Activated CD4-positive, alpha-beta memory T cell treated with anti-CD3 and anti-CD28 coated beads for 36 hours (primary cell): Measurements from ENCODE around the gene MYO15B. TPM values are rescaled to one million over a fixed set of nuclear protein-coding genes. Genes with fewer than 3 reads are reported as not detected.

Experiments
- CTCF ChIA-PET: fragments of 350-600 bp; sonication (Branson Sonifier 250); formaldehyde crosslinking; loops from one replicate; lab custom pipeline; 2021; ENCODE audit warnings: antibody characterized with exemption, inconsistent platforms; lab: Charles Lee
- POLR2A ChIA-PET: fragments of 350-600 bp; sonication (Branson Sonifier 250); formaldehyde crosslinking; loops from one replicate; lab custom pipeline; 2021; ENCODE audit warnings: antibody characterized with exemption; lab: Charles Lee
- DNase-seq: peaks from one replicate; pipeline ENCODE4 v3.0.0-alpha.2; 2020
- H3K27ac Mint-ChIP-seq: one replicate; pipeline ENCODE4 v1.8.0; 2021; ENCODE audit warnings: mixed read lengths
- H3K27me3 Mint-ChIP-seq: one replicate; pipeline ENCODE4 v1.8.0; 2021; ENCODE audit warnings: mixed read lengths
- H3K36me3 Mint-ChIP-seq: one replicate; pipeline ENCODE4 v1.8.0; 2021; ENCODE audit warnings: mixed read lengths
- H3K4me1 Mint-ChIP-seq: one replicate; pipeline ENCODE4 v1.8.0; 2021; ENCODE audit warnings: low read depth, mixed read lengths
- H3K4me3 Mint-ChIP-seq: one replicate; pipeline ENCODE4 v1.8.0; 2021; ENCODE audit warnings: mild to moderate bottlenecking, mixed read lengths
- H3K9me3 Mint-ChIP-seq: one replicate; pipeline ENCODE4 v1.8.0; 2021; ENCODE audit warnings: mixed read lengths
- intact Hi-C: fragments of 100-400 bp; cut with micrococcal nuclease; formaldehyde crosslinking; loops from one replicate; pipeline ENCODE4 v1.15.1; 2023
- total RNA-seq, 2 experiments: library from RNA; stranded (reverse); gene quantifications; one replicate each; pipeline ENCODE4 v1.2.3, GENCODE V29; 2021

MYO15B gene
- total RNA-seq, 2 experiments from 2014 or later = 16.8 to 20.5 TPM

DNA sequence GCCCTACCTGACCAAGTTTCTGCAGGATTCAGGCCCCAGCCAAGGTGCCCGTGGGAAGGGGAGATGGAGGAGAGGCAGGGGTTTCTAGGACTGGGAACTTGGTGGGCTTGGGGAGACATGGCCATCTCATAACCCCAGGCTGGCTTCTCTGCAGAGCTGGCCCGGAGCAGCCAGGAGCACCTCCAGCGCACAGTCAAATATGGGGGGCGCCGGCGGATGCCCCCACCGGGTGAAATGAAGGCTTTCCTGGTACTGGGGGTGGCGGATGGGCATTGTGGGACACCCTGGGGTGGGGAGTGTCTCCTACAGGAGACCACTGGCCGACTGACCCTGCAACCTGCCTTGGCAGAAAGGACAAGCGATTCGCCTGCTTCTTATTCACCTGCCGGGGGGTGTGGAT lies 36.4 kb downstream of the MYO15B start:
- intact Hi-C loops = no loop called here
- ChIA-PET POLR2A (no interaction called here), CTCF (interaction anchor here (0.8 to 7.0 kb wide), 2 partner anchors 10 to 206 kb away, joined by 4 to 60 read pairs; partner anchors contain the start of gene SMIM5)

DNA sequence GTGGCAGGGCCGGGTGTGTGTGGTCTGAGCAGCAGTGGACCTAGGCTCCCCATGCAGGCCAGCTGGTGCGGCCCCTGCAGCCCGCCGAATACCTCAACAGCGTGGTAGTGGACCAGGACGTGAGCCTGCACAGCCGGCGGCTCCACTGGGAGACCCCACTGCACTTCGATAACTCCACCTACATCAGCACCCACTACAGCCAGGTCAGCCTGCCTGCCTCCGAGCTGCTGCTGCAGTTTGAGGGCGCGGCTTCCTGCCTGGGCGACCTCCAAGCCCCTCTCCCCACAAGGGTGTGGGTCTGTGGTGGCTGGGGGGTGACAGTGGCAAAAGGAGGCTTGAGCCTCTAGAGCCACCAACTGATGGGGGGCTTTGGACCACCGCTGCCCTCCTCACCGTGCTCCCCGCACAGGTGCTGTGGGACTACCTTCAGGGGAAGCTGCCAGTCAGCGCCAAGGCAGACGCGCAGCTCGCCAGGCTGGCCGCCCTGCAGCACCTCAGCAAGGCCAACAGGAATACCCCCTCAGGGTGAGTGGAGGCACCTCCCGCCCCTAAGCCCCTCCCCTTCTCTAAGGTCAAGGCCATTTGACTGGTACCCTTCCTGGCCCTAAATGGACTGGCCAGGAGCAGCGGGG lies 37.2 kb downstream of the MYO15B start:
- POLR2A ChIA-PET = interaction anchor here (1.3 kb wide), 1 partner anchor 17 kb away, joined by 3 read pairs; no protein-coding TSS in a partner anchor
- CTCF ChIA-PET = interaction anchor here (1.2 to 7.0 kb wide), 6 partner anchors 8 to 129 kb away, joined by 5 to 60 read pairs (median 6); partner anchors contain the start of gene SMIM5

More for the DNA sequence above, 36.4 kb downstream of the MYO15B start:
- H3K36me3 Mint-ChIP-seq = no peaks in the 10 kb centered on the region
- H3K4me1 Mint-ChIP-seq = no peaks in the 10 kb centered on the region
- DNase-seq = no peak
- no peak overlapping the region for H3K27ac Mint-ChIP-seq
- H3K9me3 Mint-ChIP-seq = no peaks in the 10 kb centered on the region
- no peaks in the 10 kb centered on the region for H3K27me3 Mint-ChIP-seq
- H3K4me3 Mint-ChIP-seq = no peak overlapping the region

DNA sequence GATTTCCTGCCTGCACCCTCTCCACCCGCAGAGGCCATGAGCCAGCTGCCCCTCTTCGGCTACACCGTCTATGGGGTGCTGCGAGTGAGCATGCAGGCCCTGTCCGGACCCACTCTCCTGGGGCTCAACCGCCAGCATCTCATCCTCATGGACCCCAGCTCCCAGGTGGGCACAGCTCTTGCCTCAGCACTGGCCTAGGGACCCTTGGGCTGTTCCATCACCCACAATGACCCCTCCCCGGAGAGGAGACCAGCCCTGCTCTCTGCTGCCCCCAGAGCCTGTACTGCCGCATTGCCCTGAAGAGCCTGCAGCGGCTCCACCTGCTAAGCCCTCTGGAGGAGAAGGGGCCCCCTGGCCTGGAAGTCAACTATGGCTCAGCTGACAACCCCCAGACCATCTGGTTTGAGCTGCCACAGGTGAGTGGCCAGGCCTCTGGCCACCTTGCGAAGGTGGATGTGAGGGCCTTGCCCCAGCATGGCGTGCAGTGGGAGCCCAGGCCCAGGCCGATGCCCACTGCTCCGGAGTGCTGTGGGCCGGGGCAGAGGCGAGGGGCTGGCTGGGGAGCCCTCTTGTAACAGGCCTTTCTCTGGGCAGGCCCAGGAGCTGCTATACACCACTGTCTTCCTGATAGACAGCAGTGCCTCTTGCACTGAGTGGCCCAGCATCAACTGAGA lies 38.4 kb downstream of the MYO15B start:
- Mint-ChIP-seq H3K4me1 (no peaks in the 10 kb centered on the region), H3K4me3 (no peak overlapping the region), H3K27ac (no peak overlapping the region), H3K36me3 (no peaks in the 10 kb centered on the region), H3K9me3 (no peaks in the 10 kb centered on the region), H3K27me3 (no peaks in the 10 kb centered on the region)
- intact Hi-C loops = no loop called here
- DNase-seq = peak; percentile 27
- CTCF ChIA-PET = interaction anchor here (0.7 to 7.0 kb wide), 9 partner anchors 8 to 127 kb away, joined by 3 to 60 read pairs (median 5); partner anchors contain the start of gene SMIM5
- POLR2A ChIA-PET = interaction anchor here (1.3 kb wide), 1 partner anchor 16 kb away, joined by 3 read pairs; no protein-coding TSS in a partner anchor

More for the DNA sequence above, 37.2 kb downstream of the MYO15B start:
- Mint-ChIP-seq H3K4me1 (no peaks in the 10 kb centered on the region), H3K36me3 (no peaks in the 10 kb centered on the region), H3K27ac (no peak overlapping the region), H3K4me3 (no peak overlapping the region), H3K27me3 (no peaks in the 10 kb centered on the region), H3K9me3 (no peaks in the 10 kb centered on the region)
- intact Hi-C loops = no loop called here
- no peak for DNase-seq

DNA sequence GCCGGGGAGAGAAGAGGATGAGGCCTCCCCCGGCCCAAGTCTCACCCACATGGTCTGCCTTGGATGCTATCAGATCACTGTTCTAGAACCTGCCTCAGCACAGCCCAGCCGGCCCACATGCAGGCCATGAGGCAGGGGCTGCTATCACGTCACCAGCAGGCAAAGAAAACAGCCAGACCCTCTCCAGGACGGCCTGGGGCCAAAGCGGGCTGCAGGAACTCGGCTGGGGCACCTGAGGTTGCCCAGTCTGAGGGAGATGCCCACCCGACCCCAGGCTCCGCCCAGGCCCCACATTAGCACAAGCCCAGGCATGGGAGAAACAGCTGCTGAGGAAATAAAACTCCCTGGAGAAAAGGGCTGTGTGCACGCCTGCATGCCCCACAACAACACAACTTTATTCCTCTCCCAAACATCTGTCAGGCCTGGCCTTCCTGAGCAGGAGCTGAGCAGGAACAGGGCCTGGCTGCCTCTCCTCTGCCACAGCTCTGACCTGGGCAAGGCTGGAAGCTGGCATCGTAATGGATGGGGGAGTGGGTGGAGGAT lies 39.0 kb downstream of the MYO15B start:
- POLR2A ChIA-PET = no interaction called here
- Mint-ChIP-seq H3K4me3 (no peak overlapping the region), H3K9me3 (no peaks in the 10 kb centered on the region), H3K36me3 (no peaks in the 10 kb centered on the region), H3K27me3 (no peaks in the 10 kb centered on the region), H3K27ac (no peak overlapping the region), H3K4me1 (no peaks in the 10 kb centered on the region)
- CTCF ChIA-PET = interaction anchor here (0.8 to 1.9 kb wide), 5 partner anchors 10 to 127 kb away, joined by 3 to 5 read pairs (median 5); no protein-coding TSS in a partner anchor
- intact Hi-C loops = no loop called here
- DNase-seq = no peak

DNA sequence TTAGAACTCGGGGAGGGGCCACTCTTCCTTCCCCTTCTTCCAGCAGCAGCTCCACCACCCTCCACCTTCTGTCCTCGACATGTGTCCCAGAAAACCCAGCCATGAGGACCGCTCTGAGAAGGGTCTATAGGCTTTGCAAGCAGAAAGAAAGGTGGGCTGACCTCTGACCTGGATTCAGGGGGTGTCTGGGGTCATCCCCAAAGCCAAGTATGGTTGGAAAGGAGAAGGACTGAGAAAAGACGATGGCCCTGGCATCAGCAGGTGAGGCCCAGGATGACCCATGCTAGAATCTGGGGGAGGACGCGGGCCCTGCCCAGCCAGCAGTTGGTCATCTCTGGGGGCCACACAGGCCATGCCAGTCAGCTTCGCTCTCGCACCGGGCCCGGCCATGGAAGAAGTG lies 39.5 kb downstream of the MYO15B start:
- Mint-ChIP-seq H3K27ac (no peak overlapping the region), H3K4me3 (no peak overlapping the region), H3K36me3 (no peaks in the 10 kb centered on the region), H3K27me3 (no peaks in the 10 kb centered on the region), H3K9me3 (no peaks in the 10 kb centered on the region), H3K4me1 (no peaks in the 10 kb centered on the region)
- DNase-seq = no peak
- POLR2A ChIA-PET = no interaction called here
- CTCF ChIA-PET = interaction anchor here (0.8 to 1.5 kb wide), 2 partner anchors 120 to 126 kb away, joined by 3 read pairs; no protein-coding TSS in a partner anchor
- intact Hi-C loops = no loop called here

DNA sequence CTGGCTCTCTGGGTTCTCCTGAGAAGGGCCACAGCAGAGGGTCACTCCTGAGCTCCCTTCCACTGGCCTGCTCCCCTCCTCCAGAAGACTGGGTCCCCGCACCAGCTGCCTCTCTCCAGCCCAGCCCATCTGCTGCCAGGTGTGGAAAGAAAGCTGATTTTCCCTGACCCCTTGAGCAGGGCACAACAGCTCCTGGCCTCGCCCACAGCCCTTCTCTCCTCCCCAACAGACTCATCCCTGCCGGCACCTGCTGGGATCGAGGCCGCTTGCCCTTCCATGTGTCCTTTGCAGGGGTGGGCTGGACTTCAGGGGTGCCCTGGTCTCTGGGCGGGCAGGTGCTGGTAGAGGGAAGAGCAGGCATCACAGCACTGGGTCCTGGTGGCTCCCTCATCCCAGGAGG lies 40.8 kb downstream of the MYO15B start:
- DNase-seq = no peak
- H3K36me3 Mint-ChIP-seq = no peaks in the 10 kb centered on the region
- H3K4me3 Mint-ChIP-seq = no peak overlapping the region
- H3K9me3 Mint-ChIP-seq = no peaks in the 10 kb centered on the region
- no peak overlapping the region for H3K27ac Mint-ChIP-seq
- CTCF ChIA-PET = interaction anchor here (0.8 to 19.5 kb wide), 2 partner anchors 9 to 121 kb away, joined by 3 to 438 read pairs; no protein-coding TSS in a partner anchor
- H3K27me3 Mint-ChIP-seq = no peaks in the 10 kb centered on the region
- POLR2A ChIA-PET = no interaction called here
- H3K4me1 Mint-ChIP-seq = no peaks in the 10 kb centered on the region
- intact Hi-C loops = no loop called here

DNA sequence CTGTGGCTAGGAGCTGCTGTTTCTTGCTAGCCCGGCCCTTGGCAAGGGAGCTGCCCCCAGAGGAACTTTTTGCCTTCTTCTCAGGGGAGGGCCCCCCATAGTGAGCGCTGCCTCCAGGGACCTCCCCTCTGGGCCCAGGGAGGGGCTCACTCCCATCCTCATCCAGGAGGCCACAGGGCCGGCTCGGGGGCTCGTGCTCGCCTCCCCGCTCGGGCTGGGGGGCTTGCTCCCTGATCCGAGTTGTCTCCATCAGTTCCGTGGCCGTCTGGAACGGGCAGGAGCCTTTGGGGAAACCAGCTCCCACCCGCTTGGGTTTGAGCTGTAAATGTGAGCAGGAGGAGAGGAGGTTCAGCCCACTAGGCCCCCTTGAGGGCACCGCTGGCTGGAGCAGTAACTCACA lies 41.6 kb downstream of the MYO15B start:
- POLR2A ChIA-PET = interaction anchor here (0.9 kb wide), 1 partner anchor 39 kb away, joined by 3 read pairs; no protein-coding TSS in a partner anchor
- intact Hi-C loops = no loop called here

DNA sequence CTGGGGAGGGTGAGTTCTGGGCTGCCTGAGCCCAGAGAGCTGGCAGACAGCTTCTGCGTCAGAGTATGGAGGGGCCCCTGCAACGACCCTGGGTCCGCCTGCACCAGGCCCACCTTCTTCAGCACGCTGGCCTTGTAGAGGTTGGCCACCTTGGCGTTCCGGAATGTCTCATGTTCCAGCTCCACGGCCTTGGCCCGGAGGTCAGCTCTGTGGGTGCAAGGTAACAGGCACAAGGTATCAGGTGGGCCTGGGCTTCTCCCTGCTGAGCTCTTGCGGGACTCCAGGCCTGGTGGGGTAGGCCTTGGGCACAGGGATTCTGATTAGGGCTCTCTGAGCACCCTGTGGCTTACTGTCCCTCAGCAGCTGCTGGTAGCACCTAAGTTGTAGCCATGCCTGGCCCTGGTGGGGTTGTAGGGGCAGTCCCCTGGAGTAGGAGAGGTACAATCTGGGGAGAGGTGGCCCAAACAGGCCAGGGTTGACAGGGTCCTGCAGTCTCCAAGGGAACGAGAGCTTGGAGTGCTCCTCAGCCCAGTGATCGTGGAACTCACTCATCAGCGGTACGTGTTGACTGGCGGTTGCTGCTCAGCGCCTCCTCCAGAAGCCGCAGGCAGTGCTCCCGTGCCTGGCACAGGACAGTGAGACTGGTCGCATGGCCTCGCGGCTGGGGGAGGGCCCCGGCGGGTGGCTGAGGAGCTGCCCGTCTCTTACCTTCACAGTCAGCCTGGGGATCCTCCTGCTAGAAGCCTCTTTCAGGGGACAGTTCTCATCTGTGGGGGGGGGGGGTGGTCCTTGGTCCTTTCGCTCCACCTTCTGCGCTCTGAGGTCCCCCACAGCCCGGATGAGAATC lies 42.7 kb downstream of the MYO15B start:
- CTCF ChIA-PET = interaction anchor here (1.0 to 19.5 kb wide), 6 partner anchors 11 to 119 kb away, joined by 3 to 438 read pairs (median 5); partner anchors contain the start of genes RECQL5 and SAP30BP
- Mint-ChIP-seq H3K27ac (no peak overlapping the region), H3K4me3 (no peak overlapping the region), H3K4me1 (no peaks in the 10 kb centered on the region), H3K36me3 (no peaks in the 10 kb centered on the region), H3K27me3 (no peaks in the 10 kb centered on the region), H3K9me3 (no peaks in the 10 kb centered on the region)
- intact Hi-C loops = no loop called here
- POLR2A ChIA-PET = interaction anchor here (0.9 kb wide), 1 partner anchor 40 kb away, joined by 3 read pairs; no protein-coding TSS in a partner anchor
- no peak for DNase-seq

More for the DNA sequence above, 41.6 kb downstream of the MYO15B start:
- Mint-ChIP-seq H3K4me3 (no peak overlapping the region), H3K27ac (no peak overlapping the region), H3K36me3 (no peaks in the 10 kb centered on the region), H3K4me1 (no peaks in the 10 kb centered on the region), H3K9me3 (no peaks in the 10 kb centered on the region), H3K27me3 (no peaks in the 10 kb centered on the region)
- CTCF ChIA-PET = interaction anchor here (1.0 to 19.5 kb wide), 3 partner anchors 10 to 120 kb away, joined by 3 to 438 read pairs (median 6); partner anchors contain the start of genes RECQL5 and SAP30BP
- no peak for DNase-seq

DNA sequence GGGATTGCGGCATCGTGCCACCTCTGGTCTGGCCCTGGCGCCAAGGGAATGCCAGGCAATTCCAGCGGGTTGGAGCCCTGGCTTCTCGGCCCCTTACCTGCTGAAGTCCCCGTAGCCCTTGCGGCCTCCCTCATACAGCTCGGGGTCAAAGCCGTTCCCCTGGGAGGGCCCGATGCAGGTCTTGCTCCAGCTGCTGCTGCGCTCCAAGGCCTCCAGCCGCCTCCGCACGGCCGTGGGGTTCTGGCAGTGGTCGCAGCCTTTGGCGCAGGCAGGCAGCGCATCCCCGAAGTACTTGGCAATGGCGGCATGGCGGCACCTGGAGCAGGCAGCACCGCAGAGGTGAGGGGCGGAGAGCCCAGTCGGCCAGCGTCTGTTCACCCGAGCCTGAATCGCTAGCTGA lies 43.8 kb downstream of the MYO15B start:
- ChIA-PET POLR2A (no interaction called here), CTCF (interaction anchor here (0.6 to 19.5 kb wide), 3 partner anchors 13 to 385 kb away, joined by 3 to 438 read pairs (median 69); a partner anchor contains a TSS)
- intact Hi-C loops = no loop called here
- H3K27me3 Mint-ChIP-seq = no peaks in the 10 kb centered on the region
- no peaks in the 10 kb centered on the region for H3K36me3 Mint-ChIP-seq
- H3K4me3 Mint-ChIP-seq = no peak overlapping the region
- no peak for DNase-seq
- H3K4me1 Mint-ChIP-seq = no peaks in the 10 kb centered on the region
- no peak overlapping the region for H3K27ac Mint-ChIP-seq
- no peaks in the 10 kb centered on the region for H3K9me3 Mint-ChIP-seq

DNA sequence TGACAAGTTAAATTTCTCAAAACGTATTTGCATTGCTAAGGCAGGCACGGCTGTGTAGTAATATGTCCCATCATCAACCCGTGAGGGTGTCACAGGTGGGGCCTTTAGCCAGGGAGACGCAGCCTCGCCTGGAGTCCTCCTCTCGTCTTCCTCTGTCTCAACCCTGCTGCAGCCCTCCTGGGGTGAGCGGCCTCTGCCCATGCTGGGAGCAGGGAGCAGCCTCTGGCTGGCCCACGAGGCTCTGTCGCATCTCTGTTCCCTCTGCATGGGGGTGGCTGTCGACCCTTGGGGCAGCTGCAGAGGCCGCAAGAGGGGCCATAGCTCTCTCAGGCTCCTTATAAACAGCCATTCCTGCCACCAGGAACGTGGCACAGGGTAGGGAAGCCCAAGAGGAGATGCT lies 44.8 kb downstream of the MYO15B start:
- ChIA-PET POLR2A (interaction anchor here (0.8 to 1.7 kb wide), 2 partner anchors 115 to 223 kb away, joined by 3 to 6 read pairs; partner anchors contain the start of gene WBP2), CTCF (interaction anchor here (0.6 to 19.5 kb wide), 53 partner anchors 10 to 985 kb away, joined by 3 to 438 read pairs (median 5); partner anchors contain the start of genes GALK1, GRB2, MRPL58 and RECQL5)
- no peaks in the 10 kb centered on the region for H3K9me3 Mint-ChIP-seq
- intact Hi-C loops = loop anchor here (2.0 kb wide), 2 partner anchors 114 to 206 kb away; no protein-coding TSS in a partner anchor
- H3K4me3 Mint-ChIP-seq = no peak overlapping the region
- no peak overlapping the region for H3K27ac Mint-ChIP-seq
- no peak for DNase-seq
- no peaks in the 10 kb centered on the region for H3K27me3 Mint-ChIP-seq
- no peaks in the 10 kb centered on the region for H3K36me3 Mint-ChIP-seq
- H3K4me1 Mint-ChIP-seq = no peaks in the 10 kb centered on the region
